GM11168 (cell line): ENCODE data around the gene TRIP4.
"Not testable (repeated sequence)": the region's sequence is repeated elsewhere in the genome, so short reads cannot be mapped to it uniquely, and the experiment has no call there.

ENCODE experiments used
- in situ Hi-C: fragments of 300-500 bp; cut with MboI; formaldehyde crosslinking; loops from one replicate; pipeline ENCODE4 v1.12.0; 2022; ENCODE audit warnings: low sequenced_read_pairs; ENCODE audit not compliant: unreplicated experiment

TRIP4 gene

DNA sequence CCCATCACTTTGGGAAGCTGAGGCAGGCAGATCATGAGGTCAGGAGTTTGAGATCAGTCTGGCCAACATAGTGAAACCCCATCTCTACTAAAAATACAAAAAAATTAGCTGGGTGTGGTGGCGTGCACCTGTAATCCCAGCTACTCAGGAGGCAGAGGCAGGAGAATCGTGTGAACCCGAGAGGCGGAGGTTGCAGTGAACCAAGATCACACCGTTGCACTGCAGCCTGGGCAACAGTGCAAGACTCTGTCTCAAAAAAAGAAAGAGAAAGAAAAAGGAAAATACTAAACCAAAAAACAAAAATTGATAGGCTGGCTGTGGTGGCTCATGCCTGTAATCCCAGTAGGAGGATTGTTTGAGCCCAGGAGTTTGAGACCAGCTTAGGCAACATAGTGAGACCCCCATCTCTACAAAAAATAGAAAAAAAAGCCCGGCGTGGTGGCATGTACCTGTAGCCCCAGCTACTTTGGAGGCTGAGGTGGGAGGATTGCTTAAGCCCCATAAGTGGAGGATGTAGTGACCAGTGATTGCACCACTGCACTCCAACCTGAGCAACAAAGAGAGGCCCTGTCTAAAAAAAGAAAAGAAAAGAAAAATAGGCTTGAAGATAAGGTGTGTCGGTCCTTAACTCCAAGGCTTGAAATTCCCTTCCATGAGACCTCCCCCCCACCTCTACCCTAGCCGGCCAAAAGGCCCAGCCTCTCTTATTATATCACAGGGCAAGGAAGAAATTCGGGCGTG is 7.3 kb upstream of the TRIP4 start:
- in situ Hi-C loops = not testable (repeated sequence)

DNA sequence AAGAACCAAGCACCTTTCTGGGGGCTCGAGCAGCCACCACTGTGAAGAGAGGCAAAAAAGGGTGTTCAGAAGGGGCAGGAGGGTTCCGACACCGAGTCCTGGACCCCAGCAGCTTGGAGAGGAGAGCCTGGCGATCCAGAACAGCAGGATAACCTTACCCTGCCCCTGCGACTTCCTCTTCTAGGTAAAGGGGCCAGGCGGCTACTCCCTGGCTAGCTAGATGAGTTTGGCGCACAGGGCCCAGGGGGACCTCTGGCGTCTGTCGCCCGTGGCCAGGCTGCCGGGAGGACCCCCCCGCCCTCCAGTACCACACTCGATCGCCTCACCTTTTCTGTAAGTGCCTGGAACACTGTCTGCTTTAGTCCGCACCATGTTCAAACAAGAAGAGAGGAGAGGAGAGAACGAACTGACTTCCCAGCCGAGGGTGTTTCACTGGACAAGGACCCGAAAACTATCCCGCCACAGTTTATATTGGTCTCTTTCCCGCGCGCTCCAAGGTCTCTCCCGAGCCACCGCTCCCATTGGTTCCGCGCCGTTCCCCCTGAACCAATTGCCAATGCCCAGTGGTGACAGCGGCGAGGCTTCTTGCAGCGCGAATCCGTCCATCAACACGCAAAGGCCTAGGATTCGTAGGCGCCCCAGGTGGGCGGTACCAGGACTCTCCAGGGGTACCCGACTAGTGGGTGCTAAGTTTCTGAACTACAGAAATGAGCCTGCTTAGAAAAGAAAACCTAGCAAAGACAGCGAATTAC is 6.5 kb upstream of the TRIP4 start, which contains the start of gene PCLAF:
Gene PCLAF (minus strand): TSS at position 442 of the 752 bp plus-strand sequence. CDS start 70 bp downstream, at position 372.
- in situ Hi-C loops = no loop called here

DNA sequence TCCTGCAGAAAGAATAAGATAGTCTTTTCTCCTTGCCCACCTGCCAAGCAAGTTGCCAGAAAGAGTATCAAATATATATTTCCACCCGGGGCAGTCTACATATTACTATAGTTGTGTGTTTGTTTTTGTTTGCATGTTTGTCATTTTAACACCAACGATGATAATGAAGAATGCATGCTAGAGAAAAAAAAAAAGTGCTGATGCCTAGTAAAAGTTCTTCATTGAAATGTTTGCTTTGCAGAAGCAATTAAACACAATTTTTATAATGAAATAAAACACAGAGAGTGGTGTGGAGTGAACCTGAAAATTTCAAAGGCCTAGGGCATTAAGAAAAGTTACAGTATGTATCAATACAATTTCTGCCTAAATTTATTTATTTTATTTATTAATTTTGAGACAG is 3.9 kb upstream of the TRIP4 start:
- in situ Hi-C loops = no loop called here

DNA sequence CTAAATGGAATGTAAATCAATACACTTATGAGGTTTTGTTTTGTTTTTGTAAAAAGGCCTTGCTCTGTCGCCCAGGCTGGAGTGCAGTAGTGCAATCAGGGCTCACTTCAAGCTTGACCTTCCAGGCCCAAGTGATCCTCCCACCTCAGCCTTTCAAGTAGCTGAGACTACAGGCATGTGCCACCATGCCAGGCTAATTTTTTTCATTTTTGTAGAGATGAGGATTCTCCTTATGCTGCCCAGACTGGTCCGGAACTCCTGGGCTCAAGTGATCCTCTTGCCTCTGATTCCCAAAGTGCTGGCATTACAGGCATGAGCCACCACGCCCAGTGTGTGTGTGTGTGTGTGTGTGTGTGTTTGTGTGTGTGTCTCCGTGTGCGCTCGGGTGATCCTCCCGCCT is 1.3 kb upstream of the TRIP4 start:
- in situ Hi-C loops = no loop called here

DNA sequence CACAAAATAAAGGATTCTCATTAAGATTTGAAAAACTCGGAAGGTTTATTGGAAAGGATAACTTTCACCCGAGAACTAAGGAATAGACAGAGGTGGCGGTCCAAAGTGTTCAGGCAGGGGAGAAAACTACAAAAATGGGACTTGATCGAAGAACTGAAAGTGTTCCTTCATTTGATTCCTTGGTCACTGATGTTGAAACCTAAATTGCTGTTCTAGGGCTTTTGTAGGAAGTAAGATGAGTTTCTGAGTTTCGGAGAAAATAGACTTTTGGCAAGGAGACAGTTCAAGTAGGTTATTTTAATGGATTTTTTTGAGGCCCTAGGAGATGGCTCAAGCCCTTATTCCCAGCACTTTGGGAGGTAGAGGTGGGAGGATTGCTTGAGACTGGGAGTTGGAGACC is 1.4 kb downstream of the TRIP4 start:
- in situ Hi-C loops = no loop called here

DNA sequence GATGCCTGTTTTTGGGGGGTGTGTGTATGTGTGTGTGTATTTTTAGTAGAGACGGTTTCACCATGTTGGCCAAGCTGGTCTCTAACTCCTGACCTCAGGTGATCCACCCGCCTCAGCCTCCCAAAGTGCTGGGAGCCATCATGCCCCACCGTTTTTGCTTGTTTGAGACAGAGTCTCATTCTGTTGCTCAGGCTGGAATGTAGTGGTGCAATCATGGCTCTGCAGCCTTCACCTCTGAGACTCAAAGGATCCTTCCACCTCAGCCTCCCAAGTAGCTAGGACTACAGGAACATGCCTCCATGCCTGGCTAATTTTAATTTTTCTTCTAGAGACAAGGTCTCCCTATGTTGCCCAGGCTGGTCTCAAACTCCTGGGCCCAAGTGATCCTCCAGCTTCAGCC is 4.8 kb downstream of the TRIP4 start:
- in situ Hi-C loops = not testable (repeated sequence)

DNA sequence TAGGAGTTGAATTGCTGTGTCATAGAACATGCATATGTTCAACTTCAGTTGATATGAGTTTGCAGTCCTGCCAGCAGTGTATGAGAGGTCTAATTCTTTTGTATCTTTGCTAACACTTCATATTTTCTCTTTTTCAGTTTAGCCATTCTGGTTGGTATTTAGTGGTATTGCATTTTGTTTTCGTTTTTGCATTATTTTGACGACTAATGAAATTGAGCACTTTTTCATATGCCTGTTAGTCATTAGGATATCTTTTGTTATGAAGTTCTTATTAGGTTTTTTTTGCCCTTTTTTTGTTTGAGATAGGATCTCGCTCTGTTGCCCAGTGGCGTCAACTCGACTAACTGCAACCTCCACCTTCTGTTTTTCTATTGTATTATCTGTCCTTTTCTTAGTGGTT is 9.2 kb downstream of the TRIP4 start:
- in situ Hi-C loops = no loop called here

DNA sequence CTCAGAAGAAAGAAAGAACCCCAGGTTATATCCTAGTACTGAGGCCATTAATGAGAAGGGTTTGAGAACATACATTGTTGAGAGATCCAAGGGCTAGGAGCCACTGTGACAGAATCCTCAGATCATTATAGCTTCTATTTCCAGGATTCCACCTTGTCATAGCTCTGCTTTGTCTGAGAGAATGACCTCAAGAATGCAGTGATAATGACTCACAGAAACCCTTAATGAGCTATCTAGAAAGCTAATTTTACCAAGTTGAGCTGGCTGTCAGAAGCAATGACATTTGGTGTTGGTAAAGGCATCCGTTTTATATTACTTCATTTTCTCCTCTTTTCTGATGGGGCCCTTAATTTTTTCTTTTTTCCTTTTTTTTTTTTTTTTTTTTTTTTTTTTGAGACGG is 10.9 kb downstream of the TRIP4 start:
- in situ Hi-C loops = no loop called here

DNA sequence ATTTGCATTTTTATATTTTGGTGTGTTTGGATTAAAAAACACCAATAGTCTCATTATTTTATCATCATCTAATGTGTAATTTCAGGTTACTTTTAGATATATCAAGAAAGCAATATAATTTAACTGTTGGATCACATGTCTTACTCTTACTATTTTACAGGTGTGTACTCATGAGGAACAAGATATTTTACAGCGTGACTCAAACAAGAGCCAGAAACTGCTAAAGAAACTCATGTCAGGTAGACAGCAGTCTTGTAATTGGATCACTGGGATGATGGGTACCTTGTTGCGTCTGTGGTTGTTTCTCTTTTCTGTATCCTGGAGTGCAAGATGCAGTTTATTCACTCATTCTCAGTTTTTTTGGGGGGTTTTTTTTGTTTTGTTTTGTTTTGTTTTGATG is 12.9 kb downstream of the TRIP4 start:
- in situ Hi-C loops = no loop called here

DNA sequence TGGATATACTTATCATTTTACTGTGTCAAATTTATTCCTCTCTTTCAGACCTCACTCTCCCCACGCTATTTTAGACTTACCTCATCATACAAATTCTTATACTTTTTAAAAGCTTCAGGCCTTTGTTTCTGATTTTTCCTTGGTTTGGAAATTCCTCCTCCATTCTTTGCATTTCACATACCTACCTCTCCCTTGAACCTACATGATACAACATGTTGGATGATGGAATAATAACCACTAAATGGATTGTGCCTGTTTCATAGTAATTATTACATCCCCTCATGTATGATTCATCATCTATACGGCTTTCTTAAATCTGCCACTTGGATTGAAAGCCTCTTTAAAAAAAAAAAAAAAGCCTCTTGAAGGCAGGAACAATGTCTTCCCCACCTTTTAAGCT is 24.6 kb downstream of the TRIP4 start:
- in situ Hi-C loops = no loop called here

DNA sequence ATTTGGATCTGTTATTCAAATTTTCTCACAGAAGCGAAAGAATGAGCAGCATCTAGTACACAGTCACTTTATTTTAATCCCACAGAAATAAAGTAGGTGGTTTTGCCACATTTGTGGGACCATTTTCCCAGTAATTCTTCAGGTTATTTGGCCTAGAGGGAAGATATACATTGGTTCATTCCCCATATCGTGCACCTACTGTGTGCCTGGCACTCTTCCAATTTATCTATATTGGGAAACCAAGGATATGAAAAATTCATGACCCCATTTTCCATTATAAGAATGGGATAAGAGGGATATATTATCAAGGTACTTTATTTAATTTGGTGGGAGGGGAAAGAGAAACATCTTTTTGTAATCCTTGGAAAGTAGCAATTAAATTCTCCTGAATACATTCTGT is 35.1 kb downstream of the TRIP4 start:
- in situ Hi-C loops = no loop called here

DNA sequence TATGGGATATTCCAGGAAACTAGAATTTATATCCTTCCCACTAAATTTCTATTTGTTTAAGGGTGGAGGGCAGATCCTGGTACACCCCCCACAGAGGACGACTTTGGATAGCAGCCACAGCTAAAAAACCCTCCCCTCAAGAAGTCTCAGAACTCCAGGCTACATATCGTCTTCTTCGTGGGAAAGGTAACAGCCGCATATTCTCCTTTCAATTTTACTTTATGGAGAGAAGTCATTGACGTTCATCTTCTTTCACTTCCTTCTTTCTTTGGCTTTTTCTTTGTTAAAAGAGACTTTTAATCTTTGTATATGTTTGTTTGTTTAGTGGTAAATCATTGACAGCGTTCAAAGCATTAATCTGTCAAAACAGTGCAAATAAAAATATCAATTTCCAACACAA is 36.3 kb downstream of the TRIP4 start:
- in situ Hi-C loops = no loop called here

DNA sequence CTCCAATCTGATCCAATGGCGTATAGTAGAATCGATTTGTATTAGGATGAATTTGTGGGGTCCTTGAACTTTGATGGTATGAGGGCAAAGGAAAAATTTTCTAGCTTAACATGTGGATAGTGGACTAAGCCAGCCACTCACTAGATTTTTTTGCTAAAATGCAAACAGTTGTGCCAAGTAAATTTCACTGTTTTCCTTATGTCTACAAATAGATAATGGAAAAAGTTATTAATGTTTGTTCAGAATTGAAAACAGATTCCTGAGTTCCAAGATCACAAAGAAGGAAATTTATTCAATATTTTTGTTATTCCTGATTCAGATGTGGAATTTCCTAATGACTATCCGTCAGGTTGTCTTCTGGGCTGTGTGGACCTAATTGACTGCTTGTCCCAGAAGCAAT is 37.6 kb downstream of the TRIP4 start:
- in situ Hi-C loops = no loop called here

DNA sequence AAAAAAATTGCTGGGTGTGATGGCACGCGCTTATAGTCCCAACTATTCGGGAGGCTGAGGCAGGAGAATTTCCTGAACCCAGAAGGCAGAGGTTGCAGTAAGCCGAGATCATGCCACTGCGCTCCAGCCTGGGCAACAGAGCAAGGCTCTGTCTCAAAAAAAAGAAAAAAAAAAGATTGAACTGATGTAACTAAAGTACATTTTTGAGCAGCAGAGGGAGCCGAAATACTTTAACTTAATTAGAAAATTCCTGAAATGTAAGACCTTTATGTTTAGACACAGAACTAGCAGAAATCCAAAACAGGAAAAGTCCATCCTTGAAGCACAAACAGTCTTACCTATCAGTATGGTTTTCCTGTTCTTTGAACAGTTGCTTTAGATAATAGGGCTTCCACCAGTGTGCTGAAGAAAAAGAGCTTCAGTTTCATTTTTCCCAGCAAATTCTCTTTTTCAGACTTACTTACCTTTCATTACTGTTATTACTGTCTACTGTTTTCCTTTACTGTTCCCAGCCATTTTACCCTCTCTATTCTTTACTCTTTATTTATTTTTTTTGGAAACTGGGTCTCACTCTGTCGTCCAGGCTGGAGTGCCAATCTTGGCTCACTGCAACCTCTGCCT is 39.3 kb downstream of the TRIP4 start:
- in situ Hi-C loops = no loop called here

DNA sequence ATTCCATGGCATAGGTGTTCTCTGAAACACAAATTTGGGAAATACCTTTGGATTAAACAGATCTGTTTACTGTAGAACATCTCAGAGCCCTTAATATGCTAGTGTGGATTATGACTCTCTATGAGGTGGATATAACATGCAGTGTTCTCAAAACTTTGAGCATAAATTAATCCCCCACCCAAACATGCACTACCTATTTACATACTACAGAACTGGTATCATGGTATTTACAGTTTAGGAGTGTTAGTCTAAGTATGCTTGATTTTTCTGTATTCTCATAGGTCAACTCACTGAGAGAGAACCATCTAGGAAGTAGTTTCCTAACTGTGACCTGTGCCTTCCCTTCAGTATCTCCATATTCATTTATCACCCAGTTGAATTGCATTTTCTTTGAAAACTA is 41.8 kb downstream of the TRIP4 start:
- in situ Hi-C loops = no loop called here

DNA sequence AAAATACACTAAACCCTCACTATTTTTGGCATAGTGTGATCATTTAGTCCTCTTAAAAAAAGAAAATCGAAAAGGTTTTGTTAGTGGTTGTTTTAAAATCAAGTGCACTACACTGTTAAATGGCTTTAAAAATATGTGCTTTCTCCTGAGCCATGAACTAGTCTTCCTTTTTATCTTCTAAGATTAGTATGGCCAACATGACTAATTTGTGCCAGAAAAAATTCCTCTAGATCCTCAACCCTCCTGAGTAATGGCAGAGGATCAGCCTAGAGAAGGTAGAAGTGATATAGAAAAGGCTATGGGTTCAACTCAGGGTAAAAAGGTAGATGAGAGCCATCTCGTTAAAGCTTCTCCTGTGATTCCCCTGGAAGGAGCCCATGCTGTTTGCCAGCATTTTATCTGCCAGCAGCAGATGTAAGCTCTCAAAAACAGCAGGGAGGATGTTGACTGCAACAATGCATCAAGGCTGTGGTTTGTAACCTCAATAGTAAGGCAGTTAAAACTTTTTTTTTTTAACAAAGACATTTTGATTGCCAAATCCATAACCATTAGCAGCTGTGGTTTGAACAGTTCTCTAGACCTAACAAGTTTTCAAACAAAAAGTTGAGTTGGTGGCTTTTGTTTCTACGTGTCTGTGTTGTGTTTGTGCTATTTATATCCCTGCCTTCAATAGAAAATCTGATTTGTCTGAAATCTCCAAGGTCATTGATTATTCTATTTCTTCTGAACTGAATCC is 42.5 kb downstream of the TRIP4 start:
- in situ Hi-C loops = no loop called here

DNA sequence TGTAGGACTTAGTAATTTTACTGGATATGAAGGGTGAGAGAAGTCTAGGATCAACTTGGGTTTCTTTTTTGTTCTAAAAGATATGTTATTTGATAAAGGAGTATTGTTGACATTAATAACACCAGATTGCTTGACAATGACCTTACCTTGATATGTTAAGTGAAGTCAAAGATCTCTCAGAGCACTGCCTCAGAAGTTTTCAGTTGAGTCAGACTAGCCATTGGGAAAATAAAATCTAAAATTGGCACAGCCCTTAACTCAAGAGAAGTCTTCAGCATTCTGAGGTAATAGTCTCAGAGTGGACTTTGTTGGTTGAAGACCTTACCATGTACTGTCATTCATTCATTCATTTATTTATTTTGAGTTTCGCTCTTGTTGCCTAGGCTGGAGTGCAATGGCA is 50.3 kb downstream of the TRIP4 start:
- in situ Hi-C loops = no loop called here

DNA sequence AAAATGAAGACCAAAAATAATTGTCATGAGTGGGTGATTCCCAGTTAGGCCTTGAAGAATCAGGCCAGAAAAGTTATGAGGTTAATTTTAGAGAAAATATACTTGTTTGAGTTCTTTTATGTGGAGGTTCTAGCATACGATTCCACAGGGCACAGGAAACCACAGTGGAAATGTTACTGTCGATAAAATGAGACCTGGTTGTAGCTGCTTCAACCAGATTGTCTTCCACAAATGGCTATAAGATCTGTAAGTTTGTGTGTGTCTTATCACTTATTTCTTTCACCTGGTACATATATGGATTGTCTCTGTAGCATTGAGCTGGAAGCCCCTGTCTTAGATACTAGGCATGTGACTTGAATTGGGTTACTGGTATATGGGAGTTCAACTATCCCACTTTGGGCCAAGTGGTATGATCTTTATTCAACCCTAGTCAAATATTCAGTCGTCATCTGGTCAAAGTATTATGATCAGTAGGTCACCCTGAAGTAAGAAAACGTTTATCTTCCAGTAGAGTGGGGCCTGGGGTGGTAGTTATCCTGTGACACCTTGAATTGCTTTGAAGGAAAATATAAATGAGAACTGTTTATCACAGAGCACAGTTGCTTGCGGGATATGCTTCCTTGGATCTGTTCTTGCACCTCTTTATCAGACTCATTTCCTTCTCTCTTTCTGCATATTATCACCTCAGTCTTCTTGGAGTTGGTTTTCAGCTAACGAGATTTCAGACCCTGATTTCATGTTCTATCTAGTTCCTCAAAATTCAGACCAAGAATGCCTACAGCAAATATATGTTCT is 51.2 kb downstream of the TRIP4 start:
- in situ Hi-C loops = no loop called here

DNA sequence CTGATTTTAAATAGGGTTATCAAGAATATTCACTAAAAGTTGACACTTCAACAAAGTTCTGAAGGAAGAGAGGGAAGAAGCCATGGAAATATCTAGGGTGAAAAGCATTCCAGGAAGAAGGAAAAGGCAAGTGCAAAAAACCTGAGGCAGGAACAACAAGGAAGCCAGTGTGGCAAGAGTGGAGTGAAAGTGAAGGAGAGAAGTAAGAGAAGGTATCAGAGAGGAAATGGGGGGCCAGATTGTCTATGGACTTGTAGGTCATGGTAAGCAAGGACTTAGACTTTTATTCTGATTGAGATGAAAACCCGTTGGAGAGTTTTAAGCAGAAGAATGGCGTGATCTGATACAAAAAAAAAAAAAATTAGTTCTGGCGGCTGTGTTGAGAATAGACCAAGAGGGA is 54.2 kb downstream of the TRIP4 start:
- in situ Hi-C loops = no loop called here

DNA sequence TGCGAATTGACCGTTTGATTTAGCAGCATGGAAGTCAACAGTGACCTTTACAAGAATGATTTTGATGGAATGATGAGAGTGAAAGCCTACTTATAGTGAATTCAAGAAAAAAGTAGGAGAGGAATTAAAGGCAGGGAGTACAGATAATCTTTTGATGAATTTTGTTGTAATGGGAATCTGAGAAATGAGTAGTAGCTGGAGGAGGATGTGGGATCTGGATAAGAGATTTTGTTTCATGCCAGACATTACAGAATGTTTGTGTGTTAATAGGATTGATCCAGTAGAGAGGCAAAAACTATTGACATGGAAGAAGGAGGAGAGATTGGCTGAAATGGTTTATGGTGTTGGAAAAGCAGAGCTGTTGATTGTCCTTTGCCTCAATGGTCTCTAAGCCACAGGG is 55.4 kb downstream of the TRIP4 start:
- in situ Hi-C loops = no loop called here
